HL-60/S4 treated with phorbol 12-myristate 13-acetate at 8.2 ng/mL for 4 days and 3 days (cell line): ENCODE data around the gene PLXDC2.

Experiments
- in situ Hi-C: fragments of 300-500 bp; cut with MboI; formaldehyde crosslinking; loops from 2 replicates; pipeline ENCODE4 v1.15.0; 2022; ENCODE audit warnings: low sequenced_read_pairs

PLXDC2 gene

GRCh38 chr10:19904202-19904661 is 88.0 kb downstream of the PLXDC2 start:
- in situ Hi-C loops = no loop called here

GRCh38 chr10:19906108-19906791 is 90.0 kb downstream of the PLXDC2 start:
- in situ Hi-C loops = no loop called here

- in situ Hi-C loops = no loop called here
Measured at GRCh38 chr10:19908991-19909696, 92.9 kb downstream of the PLXDC2 start.

- in situ Hi-C loops = no loop called here
Measured at GRCh38 chr10:19911886-19912285, 95.7 kb downstream of the PLXDC2 start.

GRCh38 chr10:19913987-19914386 is 97.8 kb downstream of the PLXDC2 start:
- in situ Hi-C loops = no loop called here

GRCh38 chr10:19915125-19915524 is 98.9 kb downstream of the PLXDC2 start:
- in situ Hi-C loops = no loop called here

- in situ Hi-C loops = no loop called here
Measured at GRCh38 chr10:19915816-19916215, 99.6 kb downstream of the PLXDC2 start.

- in situ Hi-C loops = no loop called here
Measured at GRCh38 chr10:19917751-19918478, 101.7 kb downstream of the PLXDC2 start.

- in situ Hi-C loops = no loop called here
Measured at GRCh38 chr10:19918794-19919193, 102.6 kb downstream of the PLXDC2 start.

GRCh38 chr10:19919671-19920070 is 103.4 kb downstream of the PLXDC2 start:
- in situ Hi-C loops = no loop called here

GRCh38 chr10:19920075-19920726 is 104.0 kb downstream of the PLXDC2 start:
- in situ Hi-C loops = no loop called here

- in situ Hi-C loops = no loop called here
Measured at GRCh38 chr10:19921300-19922140, 105.3 kb downstream of the PLXDC2 start.

GRCh38 chr10:19922236-19922963 is 106.2 kb downstream of the PLXDC2 start:
- in situ Hi-C loops = no loop called here

GRCh38 chr10:19925064-19925463 is 108.8 kb downstream of the PLXDC2 start:
- in situ Hi-C loops = no loop called here

- in situ Hi-C loops = no loop called here
Measured at GRCh38 chr10:19928936-19929335, 112.7 kb downstream of the PLXDC2 start.

GRCh38 chr10:19929506-19930140 is 113.4 kb downstream of the PLXDC2 start:
- in situ Hi-C loops = no loop called here

GRCh38 chr10:19930936-19931893 is 115.0 kb downstream of the PLXDC2 start:
- in situ Hi-C loops = no loop called here
